Middle frontal gyrus (tissue), 1 donor: ENCODE results near the gene PHF21B.

Experiments used
- DNase-seq: peaks from one replicate; pipeline ENCODE4 v3.0.0-alpha.2; 2015; ENCODE audit warnings: low spot score; ENCODE audit errors: extremely low spot score

Gene PHF21B

GRCh38 chr22:44990810-44991209 lies 19.0 kb downstream of the PHF21B start:
- DNase-seq, result no peak

- no peak for DNase-seq
Measured at GRCh38 chr22:44990328-44990727, 19.5 kb downstream of the PHF21B start.

GRCh38 chr22:44988671-44989070 lies 21.1 kb downstream of the PHF21B start:
- no peak for DNase-seq

GRCh38 chr22:44986926-44987325 lies 22.9 kb downstream of the PHF21B start:
- no peak for DNase-seq

GRCh38 chr22:44985906-44986527 lies 23.8 kb downstream of the PHF21B start:
- no peak for DNase-seq

- DNase-seq, result no peak
Measured at GRCh38 chr22:44983878-44984482, 25.8 kb downstream of the PHF21B start.

GRCh38 chr22:44982445-44982844 lies 27.4 kb downstream of the PHF21B start:
- no peak for DNase-seq

GRCh38 chr22:44981857-44982256 lies 27.9 kb downstream of the PHF21B start:
- DNase-seq, result no peak

- no peak for DNase-seq
Measured at GRCh38 chr22:44979154-44979553, 30.7 kb downstream of the PHF21B start.

GRCh38 chr22:44975427-44976262 lies 34.2 kb downstream of the PHF21B start:
- DNase-seq, result no peak

- no peak for DNase-seq
Measured at GRCh38 chr22:44974454-44974853, 35.4 kb downstream of the PHF21B start.

- no peak for DNase-seq
Measured at GRCh38 chr22:44973829-44974228, 36.0 kb downstream of the PHF21B start.

- DNase-seq, result no peak
Measured at GRCh38 chr22:44972363-44973083, 37.3 kb downstream of the PHF21B start.

GRCh38 chr22:44971651-44972362 lies 38.0 kb downstream of the PHF21B start:
- DNase-seq, result no peak

GRCh38 chr22:44970291-44970690 lies 39.5 kb downstream of the PHF21B start:
- no peak for DNase-seq

- no peak for DNase-seq
Measured at GRCh38 chr22:44969817-44970216, 40.0 kb downstream of the PHF21B start.

- DNase-seq, result no peak
Measured at GRCh38 chr22:44968736-44969135, 41.1 kb downstream of the PHF21B start.

GRCh38 chr22:44965171-44965570 lies 44.6 kb downstream of the PHF21B start:
- no peak for DNase-seq

- no peak for DNase-seq
Measured at GRCh38 chr22:44964722-44965078, 45.1 kb downstream of the PHF21B start.

GRCh38 chr22:44963832-44964721 lies 45.7 kb downstream of the PHF21B start:
- DNase-seq, result no peak
